ENCODE results near the gene ZBTB7A. TPM values are rescaled to one million over a fixed set of nuclear protein-coding genes. Genes with fewer than 3 reads are reported as not detected.

Gene ZBTB7A
- total RNA-seq, 4 donors from 2014 or later, result 60.3 to 94.2 (median 77.4) TPM

DNA sequence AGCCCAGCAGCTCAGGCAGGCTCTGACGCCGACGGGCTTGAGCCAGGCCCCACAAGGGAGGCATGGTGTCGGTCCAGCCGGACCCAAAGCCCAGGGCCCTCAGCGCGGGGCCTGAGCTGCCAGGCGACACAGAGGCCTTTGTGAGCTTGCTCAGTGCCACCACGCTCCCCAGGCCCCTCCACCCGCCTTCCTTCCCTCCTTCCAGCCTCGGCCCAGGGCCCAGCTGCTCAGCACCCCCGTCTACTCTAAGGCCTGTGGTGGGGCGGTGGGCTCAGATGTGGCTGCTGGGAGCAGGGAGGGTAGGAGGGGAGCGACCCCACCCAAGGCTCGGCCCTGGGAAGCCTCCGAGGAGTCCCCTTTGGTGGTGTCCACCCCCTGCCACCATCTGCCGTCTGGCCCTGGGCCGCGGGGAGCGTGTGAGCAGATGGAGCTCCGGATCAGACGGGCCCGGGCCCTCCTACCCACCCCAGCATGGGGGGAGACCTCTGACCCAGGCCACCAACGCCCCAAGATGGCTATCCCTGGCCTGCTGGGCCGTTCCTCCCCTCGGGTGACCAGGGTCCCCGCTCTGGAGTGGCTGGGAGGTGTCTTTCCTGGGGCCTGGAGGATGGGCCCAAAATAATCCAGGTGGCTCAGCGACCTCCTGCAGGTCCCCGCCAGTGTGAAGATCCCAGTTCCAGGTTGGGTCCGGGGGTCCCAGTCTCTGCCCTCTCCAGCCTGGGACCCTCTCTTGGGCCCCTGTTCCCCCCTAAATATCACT is 7.8 kb downstream of the ZBTB7A start:
- DNase-seq (ENCODE audit: low spot score in 2 of 2), result no peak
- H3K27me3 ChIP-seq, result no peaks in the 10 kb centered on the region
- peaks cover 16% of the 10 kb centered on the region for H3K36me3 ChIP-seq
- H3K27ac ChIP-seq, result peak overlapping the region; percentile 86
- no peaks in the 10 kb centered on the region for H3K9me3 ChIP-seq
- WGBS, result 10% methylated on average over 2 of the region's 30 CpGs
- peak overlapping the region; percentile 99 for H3K4me3 ChIP-seq
- TF ChIP-seq POLR2A (IDR thresholded peaks at IDR 0.05), result peak in 1 of 2 donors; percentile 1
- TF ChIP-seq, protein P1, sequence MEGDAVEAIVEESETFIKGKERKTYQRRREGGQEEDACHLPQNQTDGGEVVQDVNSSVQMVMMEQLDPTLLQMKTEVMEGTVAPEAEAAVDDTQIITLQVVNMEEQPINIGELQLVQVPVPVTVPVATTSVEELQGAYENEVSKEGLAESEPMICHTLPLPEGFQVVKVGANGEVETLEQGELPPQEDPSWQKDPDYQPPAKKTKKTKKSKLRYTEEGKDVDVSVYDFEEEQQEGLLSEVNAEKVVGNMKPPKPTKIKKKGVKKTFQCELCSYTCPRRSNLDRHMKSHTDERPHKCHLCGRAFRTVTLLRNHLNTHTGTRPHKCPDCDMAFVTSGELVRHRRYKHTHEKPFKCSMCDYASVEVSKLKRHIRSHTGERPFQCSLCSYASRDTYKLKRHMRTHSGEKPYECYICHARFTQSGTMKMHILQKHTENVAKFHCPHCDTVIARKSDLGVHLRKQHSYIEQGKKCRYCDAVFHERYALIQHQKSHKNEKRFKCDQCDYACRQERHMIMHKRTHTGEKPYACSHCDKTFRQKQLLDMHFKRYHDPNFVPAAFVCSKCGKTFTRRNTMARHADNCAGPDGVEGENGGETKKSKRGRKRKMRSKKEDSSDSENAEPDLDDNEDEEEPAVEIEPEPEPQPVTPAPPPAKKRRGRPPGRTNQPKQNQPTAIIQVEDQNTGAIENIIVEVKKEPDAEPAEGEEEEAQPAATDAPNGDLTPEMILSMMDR (IDR thresholded peaks at IDR 0.05), result peak in 1 of 2 donors; percentile 0
- TF ChIP-seq EP300 (IDR thresholded peaks at IDR 0.05), result no peak
- peaks cover 75% of the 10 kb centered on the region for H3K4me1 ChIP-seq

DNA sequence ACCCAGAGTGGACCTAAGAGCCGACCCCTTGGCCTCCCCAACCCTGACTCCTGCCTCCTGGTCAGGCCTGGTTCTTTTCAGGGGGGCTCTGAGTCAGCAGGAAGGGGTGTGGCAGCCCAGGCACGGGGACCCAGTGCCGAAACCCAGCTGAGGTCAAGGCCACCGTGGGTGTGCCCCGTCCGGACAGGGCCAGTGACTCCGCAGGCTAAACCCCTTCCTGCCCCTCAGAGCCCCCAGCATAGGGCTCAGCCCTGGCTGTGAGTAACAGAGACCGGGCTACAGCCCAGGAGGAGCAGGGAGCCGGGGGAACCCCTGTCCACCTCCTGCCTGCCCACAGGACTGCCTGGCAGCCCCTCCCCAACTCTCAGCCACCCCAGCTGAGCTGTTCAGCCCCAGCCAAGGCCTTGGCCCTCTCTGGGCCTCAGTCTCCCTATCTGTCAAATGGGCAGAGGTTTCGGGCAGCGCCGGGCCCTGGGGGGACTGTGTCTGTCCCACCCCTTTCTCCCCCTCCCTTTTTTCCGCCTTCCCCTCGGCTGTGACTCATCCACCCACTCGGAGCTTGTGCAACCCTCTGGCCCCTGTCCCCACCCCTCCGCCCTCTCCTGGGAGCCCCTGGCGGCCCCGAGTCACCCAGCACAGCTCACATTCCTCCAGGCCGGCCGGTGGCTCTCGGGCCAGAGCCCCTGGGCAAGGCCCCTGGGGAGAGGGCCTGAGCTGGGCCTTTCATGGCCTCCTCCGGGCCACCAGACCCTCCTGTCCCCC is 8.6 kb downstream of the ZBTB7A start:
- TF ChIP-seq POLR2A (IDR thresholded peaks at IDR 0.05), result peak in 1 of 2 donors; percentile 29
- peak in 1 of 3 donors; percentile 93 for TF ChIP-seq POLR2AphosphoS5 (IDR thresholded peaks at IDR 0.05)
- TF ChIP-seq, protein P1 (IDR thresholded peaks at IDR 0.05), result peak in 1 of 2 donors; percentile 39
- no peak for TF ChIP-seq EP300 (IDR thresholded peaks at IDR 0.05)
- peaks cover 24% of the 10 kb centered on the region for H3K36me3 ChIP-seq
- H3K27ac ChIP-seq, result peak overlapping the region; percentile 86
- no peaks in the 10 kb centered on the region for H3K27me3 ChIP-seq
- peak; percentile 95 to 96 for DNase-seq (ENCODE audit: low spot score in 2 of 2)
- H3K9me3 ChIP-seq, result no peaks in the 10 kb centered on the region
- H3K4me1 ChIP-seq, result peaks cover 75% of the 10 kb centered on the region
- peak overlapping the region; percentile 99 for H3K4me3 ChIP-seq
- 10% methylated on average over 12 of the region's 22 CpGs for WGBS

DNA sequence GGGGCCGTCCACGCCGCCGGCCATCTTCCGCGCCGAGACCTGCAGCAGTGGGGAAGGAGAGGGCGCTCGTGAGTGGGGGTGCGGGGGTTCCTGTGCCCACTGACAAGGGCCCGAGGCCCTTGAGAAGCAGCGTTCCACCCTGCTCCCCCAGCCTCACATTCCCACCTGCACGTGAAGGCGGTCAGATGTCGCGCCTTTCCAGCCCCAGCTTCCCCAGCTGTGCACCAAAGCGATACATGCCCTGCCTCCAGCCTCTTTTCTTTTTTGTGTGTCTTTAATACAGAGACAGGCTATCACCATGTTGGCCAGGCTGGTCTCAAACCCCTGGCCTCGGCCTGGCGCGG is 11.5 kb downstream of the ZBTB7A start:
- no peak overlapping the region for H3K4me3 ChIP-seq
- H3K4me1 ChIP-seq, result peaks cover 65% of the 10 kb centered on the region
- H3K36me3 ChIP-seq, result peaks cover 34% of the 10 kb centered on the region
- H3K27me3 ChIP-seq, result no peaks in the 10 kb centered on the region
- WGBS, result 95% methylated on average over 20 of the region's 20 CpGs
- no peak for TF ChIP-seq POLR2A (IDR thresholded peaks at IDR 0.05)
- TF ChIP-seq EP300 (IDR thresholded peaks at IDR 0.05), result no peak
- TF ChIP-seq, protein P1 (IDR thresholded peaks at IDR 0.05), result no peak
- TF ChIP-seq POLR2AphosphoS5 (IDR thresholded peaks at IDR 0.05), result no peak
- no peak overlapping the region for H3K27ac ChIP-seq
- DNase-seq (ENCODE audit: low spot score in 2 of 2), result no peak
- no peaks in the 10 kb centered on the region for H3K9me3 ChIP-seq

DNA sequence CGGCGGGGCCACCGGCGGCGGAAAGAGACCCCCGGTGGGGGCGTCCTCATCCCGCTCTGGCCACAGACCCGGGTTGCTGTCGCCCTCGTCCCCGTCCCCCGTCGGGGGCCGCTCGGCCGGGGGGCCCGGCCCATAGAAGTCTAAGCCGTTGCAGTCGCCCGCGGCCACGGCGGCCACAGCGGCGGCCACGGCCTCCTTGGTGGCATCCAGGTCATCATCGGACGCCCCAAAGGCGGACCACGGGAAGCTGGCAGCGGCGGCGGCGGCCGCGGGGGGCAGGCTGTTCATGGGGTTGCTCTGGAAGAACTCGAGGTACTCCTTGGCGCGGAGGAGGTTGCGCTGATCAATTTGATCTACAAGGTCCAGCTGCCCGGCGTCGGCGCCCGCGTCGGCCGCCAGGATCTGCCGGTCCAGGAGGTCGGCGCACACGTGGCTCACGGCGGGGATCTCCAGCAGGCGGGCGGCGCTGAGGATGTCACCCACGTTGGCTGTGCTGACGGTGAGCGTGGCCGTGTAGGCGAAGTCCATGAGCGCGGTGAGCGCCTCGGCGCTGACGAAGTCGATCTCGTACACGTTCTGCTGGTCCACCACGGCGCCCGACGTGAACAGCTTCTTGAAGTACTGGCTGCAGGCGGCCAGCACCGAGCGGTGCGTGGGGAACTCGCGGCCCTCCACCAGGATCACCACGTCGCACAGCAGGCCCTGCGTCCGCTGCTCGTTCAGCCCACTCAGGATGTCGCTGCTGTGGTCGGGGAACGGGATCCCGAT is 12.1 kb downstream of the ZBTB7A start:
- Histone ChIP-seq H3K9me3 (no peaks in the 10 kb centered on the region), H3K27ac (peak overlapping the region; percentile 10), H3K4me1 (peaks cover 59% of the 10 kb centered on the region), H3K36me3 (peaks cover 39% of the 10 kb centered on the region), H3K4me3 (no peak overlapping the region), H3K27me3 (no peaks in the 10 kb centered on the region)
- 95% methylated on average over 53 of the region's 91 CpGs for WGBS
- TF ChIP-seq EP300 (IDR thresholded peaks at IDR 0.05) (no peak), POLR2AphosphoS5 (IDR thresholded peaks at IDR 0.05) (no peak), POLR2A (IDR thresholded peaks at IDR 0.05) (no peak)
- TF ChIP-seq, protein P1 (IDR thresholded peaks at IDR 0.05), result no peak
- peak; percentile 62 to 76 for DNase-seq (ENCODE audit: low spot score in 2 of 2)
